Mucosa of descending colon (tissue), 3 donors: ENCODE measurements around the gene APOC4. TPM values are rescaled to one million over a fixed set of nuclear protein-coding genes. Genes with fewer than 3 reads are reported as not detected.
"Not testable (repeated sequence)": the region's sequence is repeated elsewhere in the genome, so short reads cannot be mapped to it uniquely, and the experiment has no call there.

Experiments
- ATAC-seq: fragments of 200-7000 bp; cut with Tn5 transposase; one replicate; pipeline ENCODE4 v1.9.1; 2020; ENCODE audit warnings: mild to moderate bottlenecking, moderate library complexity
- DNase-seq, 3 donors: peaks; one replicate each; pipeline ENCODE4 v3.0.0-alpha.2; 2020
- H3K36me3 ChIP-seq: fragments of 200-600 bp; one replicate; pipeline ENCODE4 v1.8.0; 2021; ENCODE audit warnings: low read depth, mild to moderate bottlenecking
- H3K4me1 ChIP-seq: fragments of 200-600 bp; one replicate; pipeline ENCODE4 v1.8.0; 2021; ENCODE audit warnings: low read depth, mild to moderate bottlenecking
- H3K4me3 ChIP-seq: fragments of 200-600 bp; one replicate; pipeline ENCODE4 v1.8.0; 2021; ENCODE audit warnings: mild to moderate bottlenecking
- H3K9me3 ChIP-seq: fragments of 200-600 bp; one replicate; pipeline ENCODE4 v1.8.0; 2021; ENCODE audit warnings: mild to moderate bottlenecking
- intact Hi-C, 2 donors: fragments of 100-400 bp; cut with DNase I in 1 of 2; cut with micrococcal nuclease in 1 of 2; formaldehyde crosslinking; loops; one replicate each; pipeline versions ENCODE4 v1.11.0 to v1.11.1; 2022; cut with DNase I, micrococcal nuclease
- total RNA-seq, 3 donors: library from RNA; stranded (reverse); fragmentation: NEBNext Ultra II Directional in 2 of 3; extraction: Animal tissue kit (Norgen Biotek cat#: 25700) in 2 of 3; gene quantifications; one replicate each; pipeline versions ENCODE4 v1.2.1 to v1.2.4, GENCODE V29; 2021 to 2023
- TF ChIP-seq, protein P1 (sequence below): fragments of 200-600 bp; IDR thresholded peaks from one replicate; pipeline ENCODE4 v1.8.0; 2022; ENCODE audit warnings: antibody characterized with exemption, mild to moderate bottlenecking
- donor health status: DM: no; HTN: no; CAD: no; lungs with moderate emphysema.
- donor health status: DM: no; HTN: no; CAD: no.
- donor health status: DM: no; HTN: yes; CAD: no.

The APOC4 gene
- total RNA-seq, 3 donors from 2014 or later, result not detected

DNA sequence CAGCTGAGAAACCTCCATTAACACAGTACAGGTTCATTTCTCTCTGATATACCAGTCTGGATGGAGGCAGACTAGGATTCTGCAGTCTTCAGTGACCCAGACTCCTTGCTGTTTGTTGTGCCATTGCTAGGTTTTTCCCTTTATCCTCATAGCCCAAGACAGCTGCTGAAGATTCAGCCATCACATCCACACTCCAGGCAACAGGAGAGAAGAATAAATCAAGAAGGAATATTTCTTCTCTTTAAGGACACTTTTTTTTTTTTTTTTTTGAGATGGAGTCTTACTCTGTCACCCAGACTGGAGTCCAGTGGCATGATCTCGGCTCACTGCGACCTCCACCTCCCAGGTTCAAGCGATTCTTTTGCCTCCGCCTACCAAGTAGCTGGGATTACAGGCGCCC lies 27.4 kb downstream of the APOC4 start:
- no peak overlapping the region for H3K4me3 ChIP-seq
- no peak for DNase-seq
- peaks cover 3% of the 10 kb centered on the region for H3K36me3 ChIP-seq
- no peaks in the 10 kb centered on the region for H3K4me1 ChIP-seq
- H3K9me3 ChIP-seq, result no peaks in the 10 kb centered on the region
- TF ChIP-seq, protein P1, sequence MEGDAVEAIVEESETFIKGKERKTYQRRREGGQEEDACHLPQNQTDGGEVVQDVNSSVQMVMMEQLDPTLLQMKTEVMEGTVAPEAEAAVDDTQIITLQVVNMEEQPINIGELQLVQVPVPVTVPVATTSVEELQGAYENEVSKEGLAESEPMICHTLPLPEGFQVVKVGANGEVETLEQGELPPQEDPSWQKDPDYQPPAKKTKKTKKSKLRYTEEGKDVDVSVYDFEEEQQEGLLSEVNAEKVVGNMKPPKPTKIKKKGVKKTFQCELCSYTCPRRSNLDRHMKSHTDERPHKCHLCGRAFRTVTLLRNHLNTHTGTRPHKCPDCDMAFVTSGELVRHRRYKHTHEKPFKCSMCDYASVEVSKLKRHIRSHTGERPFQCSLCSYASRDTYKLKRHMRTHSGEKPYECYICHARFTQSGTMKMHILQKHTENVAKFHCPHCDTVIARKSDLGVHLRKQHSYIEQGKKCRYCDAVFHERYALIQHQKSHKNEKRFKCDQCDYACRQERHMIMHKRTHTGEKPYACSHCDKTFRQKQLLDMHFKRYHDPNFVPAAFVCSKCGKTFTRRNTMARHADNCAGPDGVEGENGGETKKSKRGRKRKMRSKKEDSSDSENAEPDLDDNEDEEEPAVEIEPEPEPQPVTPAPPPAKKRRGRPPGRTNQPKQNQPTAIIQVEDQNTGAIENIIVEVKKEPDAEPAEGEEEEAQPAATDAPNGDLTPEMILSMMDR, result no peak
- intact Hi-C loops, result no loop called here
- ATAC-seq, result no peak

DNA sequence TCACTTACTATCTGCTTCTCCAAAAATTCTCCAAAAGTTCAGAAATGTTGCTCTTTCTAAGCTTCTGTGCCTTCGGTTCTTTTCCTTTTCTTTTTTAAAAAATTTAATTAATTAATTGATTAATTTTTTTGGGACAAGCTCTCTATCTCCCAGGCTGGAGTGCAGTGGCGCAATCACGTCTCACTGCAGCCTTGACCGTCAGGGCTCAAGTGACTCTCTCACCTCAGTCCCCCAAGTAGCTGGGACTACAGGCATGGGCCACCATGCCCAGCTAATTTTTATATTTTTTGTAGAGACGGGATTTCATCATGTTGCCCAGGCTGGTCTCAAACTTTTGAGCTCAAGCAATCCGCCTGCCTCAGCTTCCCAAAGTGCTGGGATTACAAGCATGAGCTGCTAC lies 29.4 kb downstream of the APOC4 start:
- H3K36me3 ChIP-seq, intact Hi-C loops, H3K4me3 ChIP-seq, H3K4me1 ChIP-seq, ATAC-seq, H3K9me3 ChIP-seq, DNase-seq: not testable (repeated sequence)

DNA sequence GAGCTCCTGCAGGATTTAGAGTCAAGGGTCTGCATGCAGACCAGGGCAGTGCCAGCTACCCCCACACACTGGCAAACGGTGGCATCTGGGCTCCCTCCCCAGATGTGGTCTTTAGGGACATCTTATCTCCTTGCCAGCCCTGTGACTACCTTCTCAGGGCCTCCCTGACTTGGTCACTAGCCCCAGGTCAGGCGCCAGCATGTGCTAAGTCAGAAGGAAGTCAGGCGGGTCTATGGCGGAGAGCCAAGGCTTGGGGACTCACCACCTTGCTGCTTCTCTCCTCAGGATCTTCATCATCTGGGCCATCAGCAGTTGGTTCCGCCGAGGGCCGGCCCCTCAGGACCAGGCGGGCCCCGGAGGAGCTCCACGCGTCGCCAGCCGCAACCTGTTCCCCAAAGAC lies 30.8 kb downstream of the APOC4 start:
- no peak for ATAC-seq
- no peak for DNase-seq
- H3K9me3 ChIP-seq, result no peaks in the 10 kb centered on the region
- intact Hi-C loops, result no loop called here
- no peak overlapping the region for H3K4me3 ChIP-seq
- TF ChIP-seq, protein P1, result no peak
- no peaks in the 10 kb centered on the region for H3K4me1 ChIP-seq
- peaks cover 12% of the 10 kb centered on the region for H3K36me3 ChIP-seq

DNA sequence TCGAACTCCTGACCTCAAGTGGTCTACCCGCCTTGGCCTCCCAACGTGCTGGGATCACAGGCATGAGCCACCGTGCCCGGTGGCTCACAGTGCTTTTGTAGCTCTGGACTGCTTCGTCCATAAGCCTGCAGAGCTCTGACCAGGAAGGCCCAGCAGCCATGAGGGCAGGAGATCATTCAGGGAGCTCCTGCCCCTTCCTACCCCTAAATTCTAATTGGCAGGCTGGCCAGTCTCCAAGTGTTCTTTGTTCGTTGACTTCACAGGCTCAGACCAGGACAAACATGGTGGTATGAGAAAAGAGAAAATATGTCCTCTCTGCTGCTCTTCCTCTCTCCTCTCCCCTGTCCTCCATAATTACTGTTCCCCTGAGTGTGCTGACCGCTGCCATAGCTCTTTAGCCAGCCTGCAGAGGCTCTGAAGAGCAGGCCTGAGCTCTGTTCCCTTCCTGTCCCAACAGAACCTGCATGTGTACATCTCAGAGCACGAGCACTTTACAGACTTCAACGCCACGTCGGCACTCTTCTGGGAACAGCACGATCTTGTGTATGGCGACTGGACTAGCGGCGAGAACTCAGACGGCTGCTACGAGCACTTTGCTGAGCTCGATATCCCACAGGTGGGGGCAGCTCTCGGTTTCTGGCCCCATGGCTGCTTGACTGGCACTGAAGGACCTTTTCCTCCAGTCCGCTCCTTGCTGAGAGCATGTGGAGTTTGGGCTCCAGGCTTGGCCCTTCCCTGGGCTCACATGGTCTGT lies 32.1 kb downstream of the APOC4 start:
- no peak for DNase-seq

DNA sequence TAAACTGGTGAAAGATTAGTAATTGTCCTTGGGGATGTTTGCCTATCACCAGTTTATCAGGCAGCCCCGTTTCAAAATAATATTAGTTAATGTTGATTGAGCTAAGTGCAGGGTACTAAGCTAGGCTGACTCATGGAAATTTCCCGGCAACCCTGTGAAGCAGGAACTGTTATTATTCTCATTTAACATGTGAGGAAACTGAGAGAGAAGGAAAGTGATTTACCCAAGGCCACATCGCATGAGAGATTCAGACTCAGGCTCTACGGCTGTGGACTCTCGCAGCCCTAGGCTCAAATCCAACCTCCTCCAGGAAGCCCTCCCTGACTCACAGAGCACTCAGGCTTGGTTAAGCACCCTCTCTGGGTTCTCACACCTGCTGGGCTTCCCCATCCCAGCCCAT lies 32.8 kb downstream of the APOC4 start:
- H3K4me3 ChIP-seq, result no peak overlapping the region
- TF ChIP-seq, protein P1, result no peak
- no peak for DNase-seq
- peaks cover 12% of the 10 kb centered on the region for H3K36me3 ChIP-seq
- no peaks in the 10 kb centered on the region for H3K9me3 ChIP-seq
- intact Hi-C loops, result no loop called here
- ATAC-seq, result no peak
- no peaks in the 10 kb centered on the region for H3K4me1 ChIP-seq

More for the DNA sequence above, 32.1 kb downstream of the APOC4 start:
- TF ChIP-seq, protein P1, result no peak
- peaks cover 12% of the 10 kb centered on the region for H3K36me3 ChIP-seq
- ATAC-seq, result no peak
- intact Hi-C loops, result no loop called here
- H3K4me3 ChIP-seq, result no peak overlapping the region
- H3K9me3 ChIP-seq, result no peaks in the 10 kb centered on the region
- no peaks in the 10 kb centered on the region for H3K4me1 ChIP-seq

DNA sequence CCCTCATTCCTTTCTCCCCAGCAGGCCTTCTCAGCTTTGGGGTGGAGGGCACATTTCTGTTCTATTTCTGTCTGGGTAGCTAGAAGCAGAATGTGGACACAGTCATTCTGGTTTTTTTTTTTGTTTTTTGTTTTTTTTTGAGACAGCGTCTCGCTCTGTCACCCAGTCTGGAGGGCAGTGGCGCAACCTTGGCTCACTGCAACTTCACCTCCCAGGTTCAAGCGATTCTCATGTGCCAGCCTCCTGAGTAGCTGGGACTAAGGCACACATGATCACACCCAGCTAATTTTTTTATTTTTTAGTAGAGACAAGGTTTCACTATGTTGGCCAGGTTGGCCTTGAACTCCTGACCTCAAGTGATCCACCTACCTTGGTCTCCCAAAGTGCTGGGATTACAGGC lies 33.4 kb downstream of the APOC4 start:
- peaks cover 12% of the 10 kb centered on the region for H3K36me3 ChIP-seq
- no peaks in the 10 kb centered on the region for H3K9me3 ChIP-seq
- no peak for ATAC-seq
- no peaks in the 10 kb centered on the region for H3K4me1 ChIP-seq
- H3K4me3 ChIP-seq, result no peak overlapping the region
- intact Hi-C loops, result no loop called here
- no peak for DNase-seq
- TF ChIP-seq, protein P1, result no peak
